Endothelial cell of umbilical vein (primary cell): Measurements from ENCODE around the gene MPG.

Experiments used
- CTCF ChIP-seq, 2 donors: IDR thresholded peaks; 1 replicate in 1 of 2; 2 replicates in 1 of 2; pipeline ENCODE4 v1.5.1; 2011; ENCODE audit warnings: low read length in 2 of 2, mild to moderate bottlenecking in 2 of 2, moderate library complexity in 2 of 2, control low read depth in 1 of 2, inconsistent platforms in 1 of 2, low read depth in 1 of 2; ENCODE audit not compliant: insufficient read depth in 1 of 2; ENCODE audit errors: extremely low read depth in 1 of 2
- EZH2 ChIP-seq: IDR thresholded peaks from 2 replicates; pipeline ENCODE4 v1.6.1; 2012; ENCODE audit warnings: borderline replicate concordance, low read depth, mild to moderate bottlenecking, moderate library complexity, low read length, inconsistent platforms; ENCODE audit not compliant: severe bottlenecking
- FOS ChIP-seq: IDR thresholded peaks from 2 replicates; pipeline ENCODE4 v1.6.1; 2011; ENCODE audit warnings: mild to moderate bottlenecking, low read length, moderate library complexity, borderline replicate concordance; ENCODE audit not compliant: insufficient read depth
- JUN ChIP-seq: IDR thresholded peaks from 2 replicates; pipeline ENCODE4 v1.6.1; 2011; ENCODE audit warnings: borderline replicate concordance, low read depth; ENCODE audit not compliant: insufficient read length, insufficient read depth
- POLR2AphosphoS5 ChIP-seq: IDR thresholded peaks from 2 replicates; pipeline ENCODE4 v1.6.1; 2012; ENCODE audit warnings: low read depth, mild to moderate bottlenecking, control low read depth, low read length, moderate library complexity; ENCODE audit not compliant: insufficient read depth

- TF ChIP-seq POLR2AphosphoS5 (no peak), FOS (no peak), CTCF (IDR thresholded peaks at IDR 0.05; ENCODE audit: extremely low read depth in 1 of 2, insufficient read depth in 1 of 2, low read depth in 1 of 2, low read length in 2 of 2) (no peak), JUN (no peak), EZH2 (no peak)
These were observed 11.5 kb upstream of the MPG start for GRCh38 chr16:66309-67182.
